Activated CD8-positive, alpha-beta T cell treated with anti-CD3 and anti-CD28 coated beads, Interleukin-2, amount 10 ng/mL, durations not matched to agents 7 days and 5 days (primary cell): ENCODE results near the gene STAG2. TPM values are rescaled to one million over a fixed set of nuclear protein-coding genes. Genes with fewer than 3 reads are reported as not detected.

Experiments used
- ATAC-seq: fragments of 150-1000 bp; cut with Tn5 transposase; one replicate; pipeline ENCODE4 v1.10.0; 2021; ENCODE audit warnings: moderate library complexity
- CTCF ChIA-PET: fragments of 350-600 bp; sonication (Branson Sonifier 250); formaldehyde crosslinking; loops from one replicate; lab custom pipeline; 2021; ENCODE audit warnings: antibody characterized with exemption; lab: Charles Lee
- POLR2A ChIA-PET: fragments of 350-600 bp; sonication (Branson Sonifier 250); formaldehyde crosslinking; loops from one replicate; lab custom pipeline; 2021; ENCODE audit warnings: antibody characterized with exemption; lab: Charles Lee
- DNase-seq: peaks from one replicate; pipeline ENCODE4 v3.0.0-alpha.2; 2020
- H3K27ac Mint-ChIP-seq: one replicate; pipeline ENCODE4 v1.8.0; 2021; ENCODE audit warnings: mild to moderate bottlenecking, mixed read lengths
- H3K27me3 Mint-ChIP-seq: one replicate; pipeline ENCODE4 v1.8.0; 2021; ENCODE audit warnings: low read depth, mixed read lengths
- H3K36me3 Mint-ChIP-seq: one replicate; pipeline ENCODE4 v1.8.0; 2021; ENCODE audit warnings: low read depth, mixed read lengths
- H3K4me1 Mint-ChIP-seq: one replicate; pipeline ENCODE4 v1.8.0; 2021; ENCODE audit warnings: low read depth, mixed read lengths
- H3K4me3 Mint-ChIP-seq: one replicate; pipeline ENCODE4 v1.8.0; 2021; ENCODE audit warnings: mild to moderate bottlenecking, mixed read lengths
- H3K9me3 Mint-ChIP-seq: one replicate; pipeline ENCODE4 v1.8.0; 2022; ENCODE audit warnings: mixed read lengths; ENCODE audit not compliant: insufficient read depth
- total RNA-seq, 2 experiments: library from RNA; stranded (reverse); gene quantifications; one replicate each; pipeline ENCODE4 v1.2.3, GENCODE V29; 2021

The STAG2 gene
- total RNA-seq, 2 experiments from 2014 or later = 87.3 to 94.9 TPM

- H3K9me3 Mint-ChIP-seq = no peaks in the 10 kb centered on the region
- no peak for ATAC-seq
- ChIA-PET POLR2A (interaction anchor here (1.3 kb wide), 1 partner anchor 47 kb away, joined by 3 read pairs; no protein-coding TSS in a partner anchor), CTCF (interaction anchor here (1.0 kb wide), 1 partner anchor 232 kb away, joined by 3 read pairs; no protein-coding TSS in a partner anchor)
- H3K27ac Mint-ChIP-seq = no peak overlapping the region
- peaks cover 13% of the 10 kb centered on the region for H3K36me3 Mint-ChIP-seq
- DNase-seq = no peak
- H3K4me3 Mint-ChIP-seq = peak overlapping the region; percentile 13
- H3K4me1 Mint-ChIP-seq = peaks cover 41% of the 10 kb centered on the region
- no peaks in the 10 kb centered on the region for H3K27me3 Mint-ChIP-seq
Measured at GRCh38 chrX:124010157-124010556, 48.7 kb downstream of the STAG2 start.

GRCh38 chrX:124010566-124010965 lies 49.1 kb downstream of the STAG2 start:
- Mint-ChIP-seq H3K36me3 (peaks cover 10% of the 10 kb centered on the region), H3K27me3 (no peaks in the 10 kb centered on the region), H3K4me1 (peaks cover 40% of the 10 kb centered on the region), H3K9me3 (no peaks in the 10 kb centered on the region), H3K27ac (no peak overlapping the region), H3K4me3 (peak overlapping the region; percentile 13)
- DNase-seq (no peak), ATAC-seq (no peak)
- CTCF ChIA-PET = no interaction called here
- POLR2A ChIA-PET = no interaction called here

DNA sequence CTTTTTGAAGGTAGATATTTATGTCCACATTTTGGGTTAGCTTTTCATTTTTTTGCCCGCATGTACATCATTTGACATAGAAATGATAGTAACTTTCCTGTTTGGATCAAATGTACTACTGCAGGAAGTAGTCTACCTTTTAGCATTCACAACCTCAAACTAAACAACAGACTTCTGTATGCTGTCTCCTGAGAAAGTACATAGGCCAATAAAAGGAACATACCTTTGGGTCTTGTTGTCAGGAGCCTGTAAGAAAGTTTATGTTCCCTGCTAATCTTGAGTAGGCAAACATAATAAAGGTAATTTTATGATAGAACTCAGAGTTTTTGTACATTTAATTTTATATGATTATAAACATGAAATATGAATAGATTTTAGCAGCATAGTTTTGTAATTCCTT lies 54.2 kb downstream of the STAG2 start:
- ChIA-PET POLR2A (no interaction called here), CTCF (interaction anchor here (0.7 kb wide), 1 partner anchor 48 kb away, joined by 3 read pairs; no protein-coding TSS in a partner anchor)
- Mint-ChIP-seq H3K27me3 (no peaks in the 10 kb centered on the region), H3K36me3 (no peaks in the 10 kb centered on the region), H3K4me3 (no peak overlapping the region), H3K9me3 (no peaks in the 10 kb centered on the region), H3K4me1 (peaks cover 26% of the 10 kb centered on the region), H3K27ac (no peak overlapping the region)
- DNase-seq (no peak), ATAC-seq (no peak)

GRCh38 chrX:124016825-124017224 lies 55.3 kb downstream of the STAG2 start:
- H3K4me3 Mint-ChIP-seq = no peak overlapping the region
- H3K27me3 Mint-ChIP-seq = no peaks in the 10 kb centered on the region
- no peak for ATAC-seq
- POLR2A ChIA-PET = no interaction called here
- H3K36me3 Mint-ChIP-seq = no peaks in the 10 kb centered on the region
- H3K4me1 Mint-ChIP-seq = peaks cover 17% of the 10 kb centered on the region
- H3K9me3 Mint-ChIP-seq = no peaks in the 10 kb centered on the region
- no peak overlapping the region for H3K27ac Mint-ChIP-seq
- CTCF ChIA-PET = interaction anchor here (0.9 to 1.3 kb wide), 3 partner anchors 34 to 184 kb away, joined by 3 read pairs; no protein-coding TSS in a partner anchor
- DNase-seq = no peak

DNA sequence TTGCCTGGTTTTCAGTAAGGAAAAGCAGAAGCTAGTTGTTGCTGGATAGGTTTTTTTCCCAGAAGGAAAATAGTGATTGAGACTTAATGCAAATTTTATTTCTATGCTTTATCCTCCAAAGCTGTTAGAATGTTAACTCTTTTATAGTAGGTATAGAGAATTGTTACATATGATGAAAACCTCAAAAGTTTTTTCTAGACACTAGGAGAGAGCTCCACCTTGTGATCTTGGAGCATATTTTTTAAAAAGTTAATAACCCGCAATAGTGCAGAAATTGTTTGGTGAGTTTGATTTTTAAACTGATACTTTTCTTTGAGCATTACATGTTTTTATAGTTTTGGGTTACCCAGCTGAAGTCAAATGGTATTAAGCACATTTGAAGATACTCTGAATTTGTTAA lies 56.5 kb downstream of the STAG2 start:
- Mint-ChIP-seq H3K4me3 (no peak overlapping the region), H3K27ac (no peak overlapping the region), H3K9me3 (no peaks in the 10 kb centered on the region), H3K4me1 (peaks cover 12% of the 10 kb centered on the region), H3K27me3 (no peaks in the 10 kb centered on the region), H3K36me3 (peaks cover under 1% of the 10 kb centered on the region)
- ATAC-seq = no peak
- DNase-seq = no peak
- ChIA-PET POLR2A (no interaction called here), CTCF (interaction anchor here (0.7 to 1.6 kb wide), 5 partner anchors 13 to 299 kb away, joined by 3 to 7 read pairs (median 3); no protein-coding TSS in a partner anchor)

- ATAC-seq (no peak), DNase-seq (no peak)
- CTCF ChIA-PET = no interaction called here
- Mint-ChIP-seq H3K9me3 (no peaks in the 10 kb centered on the region), H3K27ac (no peak overlapping the region), H3K4me1 (peaks cover 6% of the 10 kb centered on the region), H3K36me3 (peaks cover 11% of the 10 kb centered on the region), H3K4me3 (no peak overlapping the region), H3K27me3 (no peaks in the 10 kb centered on the region)
- POLR2A ChIA-PET = no interaction called here
Measured at GRCh38 chrX:124023838-124024238, 62.3 kb downstream of the STAG2 start.

GRCh38 chrX:124026529-124026928 lies 65.0 kb downstream of the STAG2 start:
- Mint-ChIP-seq H3K27me3 (no peaks in the 10 kb centered on the region), H3K4me3 (no peak overlapping the region), H3K27ac (no peak overlapping the region), H3K4me1 (peaks cover 6% of the 10 kb centered on the region), H3K36me3 (peaks cover 15% of the 10 kb centered on the region), H3K9me3 (no peaks in the 10 kb centered on the region)
- ATAC-seq (no peak), DNase-seq (no peak)
- ChIA-PET POLR2A (no interaction called here), CTCF (no interaction called here)

DNA sequence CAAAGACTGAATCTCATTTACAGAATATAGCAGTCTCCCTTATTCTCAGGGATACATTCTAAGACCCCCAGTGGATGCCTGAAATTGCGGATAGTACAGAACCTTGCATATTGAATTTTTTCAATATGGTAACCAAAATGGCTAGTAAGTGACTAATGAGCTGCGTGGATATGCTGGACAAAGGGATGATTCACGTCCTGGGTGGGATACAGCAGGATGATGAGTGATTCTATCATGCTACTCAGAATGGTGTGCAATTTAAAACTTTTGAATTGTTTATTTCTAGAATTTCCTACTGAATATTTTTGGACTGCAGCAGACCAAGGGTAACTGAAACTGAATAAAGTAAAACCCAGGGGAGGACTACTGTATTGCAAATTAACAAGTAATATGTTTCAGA lies 66.7 kb downstream of the STAG2 start:
- Mint-ChIP-seq H3K27me3 (no peaks in the 10 kb centered on the region), H3K36me3 (peaks cover 12% of the 10 kb centered on the region), H3K9me3 (no peaks in the 10 kb centered on the region), H3K4me1 (peaks cover 4% of the 10 kb centered on the region), H3K4me3 (no peak overlapping the region), H3K27ac (no peak overlapping the region)
- ChIA-PET POLR2A (no interaction called here), CTCF (no interaction called here)
- ATAC-seq = no peak
- no peak for DNase-seq

- H3K36me3 Mint-ChIP-seq = peaks cover 16% of the 10 kb centered on the region
- ATAC-seq = no peak
- ChIA-PET POLR2A (no interaction called here), CTCF (interaction anchor here (1.5 to 1.7 kb wide), 2 partner anchors 9 to 13 kb away, joined by 3 to 6 read pairs; no protein-coding TSS in a partner anchor)
- H3K27me3 Mint-ChIP-seq = no peaks in the 10 kb centered on the region
- no peak overlapping the region for H3K4me3 Mint-ChIP-seq
- peak overlapping the region; percentile 49 for H3K27ac Mint-ChIP-seq
- DNase-seq = no peak
- H3K9me3 Mint-ChIP-seq = no peaks in the 10 kb centered on the region
- peaks cover 5% of the 10 kb centered on the region for H3K4me1 Mint-ChIP-seq
Measured at GRCh38 chrX:124030520-124030919, 69.0 kb downstream of the STAG2 start.

- CTCF ChIA-PET = no interaction called here
- Mint-ChIP-seq H3K36me3 (peaks cover 10% of the 10 kb centered on the region), H3K4me1 (peaks cover 5% of the 10 kb centered on the region), H3K27me3 (no peaks in the 10 kb centered on the region), H3K27ac (no peak overlapping the region), H3K4me3 (no peak overlapping the region), H3K9me3 (no peaks in the 10 kb centered on the region)
- POLR2A ChIA-PET = interaction anchor here (0.9 kb wide), 1 partner anchor 8 kb away, joined by 4 read pairs; no protein-coding TSS in a partner anchor
- ATAC-seq (no peak), DNase-seq (no peak)
Measured at GRCh38 chrX:124033821-124034220, 72.3 kb downstream of the STAG2 start.

- H3K9me3 Mint-ChIP-seq = no peaks in the 10 kb centered on the region
- no peaks in the 10 kb centered on the region for H3K27me3 Mint-ChIP-seq
- ChIA-PET POLR2A (no interaction called here), CTCF (no interaction called here)
- ATAC-seq (no peak), DNase-seq (no peak)
- H3K36me3 Mint-ChIP-seq = peaks cover 12% of the 10 kb centered on the region
- no peak overlapping the region for H3K4me3 Mint-ChIP-seq
- peaks cover 12% of the 10 kb centered on the region for H3K4me1 Mint-ChIP-seq
- no peak overlapping the region for H3K27ac Mint-ChIP-seq
Measured at GRCh38 chrX:124035657-124036056, 74.2 kb downstream of the STAG2 start.

- ATAC-seq (no peak), DNase-seq (no peak)
- H3K36me3 Mint-ChIP-seq = peaks cover 25% of the 10 kb centered on the region
- no peaks in the 10 kb centered on the region for H3K9me3 Mint-ChIP-seq
- POLR2A ChIA-PET = interaction anchor here (1.5 kb wide), 1 partner anchor 8 kb away, joined by 4 read pairs; no protein-coding TSS in a partner anchor
- peaks cover 17% of the 10 kb centered on the region for H3K4me1 Mint-ChIP-seq
- no peak overlapping the region for H3K4me3 Mint-ChIP-seq
- CTCF ChIA-PET = interaction anchor here (0.7 kb wide), 1 partner anchor 21 kb away, joined by 3 read pairs; no protein-coding TSS in a partner anchor
- no peaks in the 10 kb centered on the region for H3K27me3 Mint-ChIP-seq
- H3K27ac Mint-ChIP-seq = peak overlapping the region; percentile 39
Measured at GRCh38 chrX:124042042-124042441, 80.5 kb downstream of the STAG2 start.
